Spleen (tissue), 11 donors: ENCODE results near the gene LRRC18. TPM values are rescaled to one million over a fixed set of nuclear protein-coding genes. Genes with fewer than 3 reads are reported as not detected.

ENCODE experiments used
- DNase-seq: peaks from one replicate; pipeline ENCODE4 v3.0.0-alpha.2; 2020
- H3K27ac ChIP-seq, 8 donors: fragments of 200-600 bp; sonication (generic) in 7 of 8; 1 replicate in 4 of 8; 2 replicates in 4 of 8; pipeline versions ENCODE4 v1.5.0 to v1.8.0; 2016 to 2021; ENCODE audit warnings: inconsistent platforms in 4 of 8, mild to moderate bottlenecking in 4 of 8, moderate library complexity in 1 of 8
- H3K27me3 ChIP-seq, 7 donors: fragments of 200-600 bp; sonication (generic) in 6 of 7; replicated peaks in 1 of 7; 1 replicate in 4 of 7; 2 replicates in 3 of 7; pipeline versions ENCODE4 v1.5.0 to v1.8.0; 2016 to 2021; ENCODE audit warnings: inconsistent platforms in 3 of 7, mild to moderate bottlenecking in 1 of 7
- H3K36me3 ChIP-seq, 6 donors: fragments of 200-600 bp; sonication (generic) in 5 of 6; 1 replicate in 4 of 6; 2 replicates in 2 of 6; pipeline versions ENCODE4 v1.5.0 to v1.8.0; 2016 to 2021; ENCODE audit warnings: inconsistent platforms in 2 of 6
- H3K4me1 ChIP-seq, 6 donors: fragments of 200-600 bp; sonication (generic) in 5 of 6; 1 replicate in 3 of 6; 2 replicates in 3 of 6; pipeline versions ENCODE4 v1.5.0 to v1.8.0; 2016 to 2021; ENCODE audit warnings: inconsistent platforms in 3 of 6
- H3K4me3 ChIP-seq, 8 donors: fragments of 200-600 bp; sonication (generic) in 7 of 8; 1 replicate in 4 of 8; 2 replicates in 4 of 8; pipeline versions ENCODE4 v1.5.0 to v1.8.0; 2016 to 2021; ENCODE audit warnings: inconsistent platforms in 4 of 8, mild to moderate bottlenecking in 4 of 8, moderate library complexity in 2 of 8
- H3K9me3 ChIP-seq, 8 donors: fragments of 200-600 bp; sonication (generic) in 7 of 8; 1 replicate in 4 of 8; 2 replicates in 4 of 8; pipeline versions ENCODE4 v1.5.0 to v1.8.0; 2016 to 2021; ENCODE audit warnings: inconsistent platforms in 4 of 8
- CTCF ChIP-seq, 11 experiments: fragments of 200-600 bp in 7 of 11; fragments of 450-650 bp in 4 of 11; sonication (generic) in 4 of 11; IDR thresholded peaks in 8 of 11; conservative IDR thresholded peaks in 3 of 11; 1 replicate in 7 of 11; 2 replicates in 4 of 11; pipeline versions ENCODE4 v1.4.0 to v1.8.0; 2016 to 2021; ENCODE audit warnings: antibody characterized with exemption in 11 of 11, inconsistent platforms in 4 of 11, mild to moderate bottlenecking in 1 of 11
- POLR2A ChIP-seq, 3 donors: fragments of 450-650 bp; IDR thresholded peaks; one replicate each; pipeline ENCODE4 v1.5.1; 2017; ENCODE audit warnings: antibody characterized with exemption in 3 of 3, mild to moderate bottlenecking in 1 of 3
- POLR2AphosphoS5 ChIP-seq, 3 donors: sonication (generic); formaldehyde crosslinking; IDR thresholded peaks; one replicate each; pipeline ENCODE4 v1.5.1; 2017; ENCODE audit warnings: antibody characterized with exemption in 3 of 3
- WGBS, 5 donors: extraction: QIAGEN DNeasy Blood & Tissue Kit in 3 of 5; methylation state at CpG; one replicate each; pipeline versions ENCODE4 v1.1.5 to v1.1.7; 2013 to 2018; 5-methylcytosine and 5-hydroxymethylcytosine counted together
- intact Hi-C: fragments of 100-400 bp; cut with DNase I; formaldehyde crosslinking; loops from one replicate; pipeline ENCODE4 v1.15.0; 2023; ENCODE audit warnings: low total_unique reads
- polyA plus RNA-seq, 3 donors: library from polyadenylated mRNA; stranded (reverse); fragments of 200-250 nt; gene quantifications; one replicate each; pipeline ENCODE4 v1.2.1, GENCODE V29; 2013
- total RNA-seq, 7 donors: library from RNA; depleted of rRNA in 3 of 7; stranded (reverse); fragments of >200 nt in 3 of 7; fragmentation: NEBNext Ultra II Directional in 4 of 7; extraction: Animal tissue kit (Norgen Biotek cat#: 25700) in 4 of 7; gene quantifications; one replicate each; pipeline versions ENCODE4 v1.1.0 to v1.2.1, GENCODE V29; 2016 to 2021
- donor health status: healthy with polysubstance abuse.
- donor health status: DM: no; HTN: no; CAD: no; lungs with moderate emphysema.
- donor health status: DM: no; HTN: no; CAD: no.
- donor health status: Bipolar disorder and iron deficiency.
- donor health status: healthy.
- donor health status: DM: no; HTN: no; CAD: no.
- donor health status: DM: yes; HTN: yes; CAD: no.

LRRC18 gene
- total and polyA plus RNA-seq, 10 donors: 0.06 TPM; not detected in 9

GRCh38 chr10:48940372-48940771, 732 bp upstream of the LRRC18 start:
- H3K4me3 ChIP-seq: no peak overlapping the region
- no peak overlapping the region for H3K27ac ChIP-seq
- H3K36me3 ChIP-seq: peaks cover 0 to 67% (median 13%) of the 10 kb centered on the region in 6 donors
- intact Hi-C loops: no loop called here
- TF ChIP-seq POLR2A (IDR thresholded peaks at IDR 0.05): no peak
- no peak for TF ChIP-seq POLR2AphosphoS5 (IDR thresholded peaks at IDR 0.05)
- no peak for TF ChIP-seq CTCF (IDR thresholded peaks at IDR 0.05 in 8 of 11, conservative IDR thresholded peaks at IDR 0.05 in 3 of 11)
- no peak for DNase-seq
- no peaks in the 10 kb centered on the region for H3K4me1 ChIP-seq
- H3K9me3 ChIP-seq: no peaks in the 10 kb centered on the region
- no peaks in the 10 kb centered on the region for H3K27me3 ChIP-seq
- WGBS, 5 donors: 91 to 96% (median 93%) methylated on average over 5 of the region's 5 CpGs

- Histone ChIP-seq H3K4me3 (no peak overlapping the region), H3K27me3 (no peaks in the 10 kb centered on the region), H3K36me3 (peaks cover 0 to 62% (median 11%) of the 10 kb centered on the region in 6 donors), H3K9me3 (no peaks in the 10 kb centered on the region), H3K27ac (no peak overlapping the region), H3K4me1 (no peaks in the 10 kb centered on the region)
- WGBS, 5 donors: 72 to 79% (median 77%) methylated on average over 4 to 6 of the region's 6 CpGs
- no peak for DNase-seq
- intact Hi-C loops: no loop called here
- TF ChIP-seq POLR2AphosphoS5 (IDR thresholded peaks at IDR 0.05) (no peak), CTCF (IDR thresholded peaks at IDR 0.05 in 8 of 11, conservative IDR thresholded peaks at IDR 0.05 in 3 of 11) (no peak), POLR2A (IDR thresholded peaks at IDR 0.05) (no peak)
Observed at GRCh38 chr10:48938990-48939536, 577 bp downstream of the LRRC18 start.

GRCh38 chr10:48938281-48938680, 1.4 kb downstream of the LRRC18 start:
- Histone ChIP-seq H3K4me1 (no peaks in the 10 kb centered on the region), H3K36me3 (peaks cover 0 to 60% (median 7%) of the 10 kb centered on the region in 6 donors), H3K4me3 (no peak overlapping the region), H3K9me3 (no peaks in the 10 kb centered on the region), H3K27me3 (no peaks in the 10 kb centered on the region), H3K27ac (no peak overlapping the region)
- WGBS, 5 donors: 80 to 100% (median 91%) methylated on average over 1 to 2 of the region's 2 CpGs
- TF ChIP-seq CTCF (IDR thresholded peaks at IDR 0.05 in 8 of 11, conservative IDR thresholded peaks at IDR 0.05 in 3 of 11): no peak
- TF ChIP-seq POLR2AphosphoS5 (IDR thresholded peaks at IDR 0.05): no peak
- TF ChIP-seq POLR2A (IDR thresholded peaks at IDR 0.05): no peak
- no peak for DNase-seq
- intact Hi-C loops: no loop called here

- intact Hi-C loops: no loop called here
- Histone ChIP-seq H3K4me3 (no peak overlapping the region), H3K9me3 (no peaks in the 10 kb centered on the region), H3K4me1 (no peaks in the 10 kb centered on the region), H3K27ac (no peak overlapping the region), H3K27me3 (no peaks in the 10 kb centered on the region), H3K36me3 (peaks cover 0 to 56% (median 3%) of the 10 kb centered on the region in 6 donors)
- no peak for DNase-seq
- WGBS, 5 donors: 92 to 96% (median 96%) methylated on average over 3 of the region's 3 CpGs
- TF ChIP-seq POLR2AphosphoS5 (IDR thresholded peaks at IDR 0.05): no peak
- TF ChIP-seq POLR2A (IDR thresholded peaks at IDR 0.05): no peak
- no peak for TF ChIP-seq CTCF (IDR thresholded peaks at IDR 0.05 in 8 of 11, conservative IDR thresholded peaks at IDR 0.05 in 3 of 11)
Observed at GRCh38 chr10:48937796-48938195, 1.8 kb downstream of the LRRC18 start.
